Activated CD4-positive, alpha-beta T cell treated with anti-CD3 and anti-CD28 coated beads, Interleukin-2, amount 50 U/mL, for 16 hours (primary cell): Measurements from ENCODE around the gene S1PR1.
A peak's percentile ranks its signal among the peaks of the same experiment; 100 is the strongest.

Experiments used
- DNase-seq: peaks from one replicate; pipeline ENCODE4 v3.0.0-alpha.2; 2020

S1PR1 gene

DNA sequence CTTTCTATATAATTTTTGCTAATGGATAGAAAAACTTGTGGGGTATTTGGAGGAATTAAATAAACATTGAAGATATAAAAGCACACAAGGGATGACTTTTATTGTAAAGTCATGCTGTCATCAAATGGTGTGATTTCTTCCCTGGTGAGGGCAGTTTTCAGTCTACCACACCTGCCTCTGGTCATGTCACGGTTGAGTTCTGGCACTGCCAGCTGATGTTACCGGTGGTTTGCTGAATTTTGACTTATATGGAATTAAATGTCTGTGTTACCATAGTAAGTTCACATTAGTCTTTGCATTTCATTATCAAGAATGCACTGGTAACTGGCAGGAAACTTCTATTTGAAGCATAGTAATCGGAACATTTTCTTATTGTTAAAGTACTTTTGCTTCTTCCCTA is 13.4 kb downstream of the S1PR1 start:
- DNase-seq = no peak

DNA sequence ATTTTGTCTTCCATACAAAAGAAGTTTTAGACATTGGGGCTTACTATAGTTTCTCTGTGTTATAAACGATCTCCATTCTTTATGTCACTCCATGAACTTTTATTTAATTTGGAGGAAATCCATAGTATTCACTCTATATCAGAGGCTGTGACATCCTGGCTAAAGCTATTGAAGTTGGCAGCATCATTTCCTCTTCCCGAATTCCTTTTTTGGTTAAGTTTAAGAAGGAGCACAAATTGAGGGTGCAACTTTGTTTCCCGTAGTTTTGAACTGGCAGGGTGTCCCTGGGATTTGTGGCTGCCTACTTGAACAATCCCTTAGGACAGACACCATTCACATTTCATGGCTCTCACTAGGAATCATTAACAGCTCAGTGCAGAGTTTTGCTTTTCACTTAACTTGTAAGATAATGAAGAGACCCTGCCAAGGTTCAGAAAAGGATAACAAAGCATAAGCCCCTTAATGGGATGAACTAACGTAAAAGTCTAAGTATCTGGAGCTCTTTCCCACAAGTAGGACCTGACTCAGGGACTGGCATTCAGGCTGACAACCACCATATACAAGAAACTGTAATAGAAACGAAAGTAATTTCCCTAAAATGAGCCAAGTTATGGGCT is 13.9 kb downstream of the S1PR1 start:
- no peak for DNase-seq

DNA sequence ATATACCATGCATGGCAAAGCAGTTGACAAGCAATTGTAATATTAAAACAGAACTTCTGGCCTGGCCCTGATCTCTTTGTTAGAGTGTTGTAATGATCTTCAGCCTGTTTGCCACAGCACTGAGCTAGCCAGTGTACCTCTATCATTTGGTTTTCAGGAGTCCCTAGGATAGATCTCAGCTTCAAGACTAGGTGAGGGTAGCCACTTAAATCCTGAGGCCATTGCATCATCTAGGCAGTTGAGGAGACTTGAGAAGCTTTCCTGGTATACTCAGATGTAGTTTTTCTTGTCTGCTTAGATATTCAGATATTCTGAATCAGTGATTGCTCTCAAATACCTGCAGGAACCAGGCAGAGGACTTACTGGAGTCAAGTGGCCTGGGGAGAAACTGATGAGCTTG is 14.7 kb downstream of the S1PR1 start:
- no peak for DNase-seq

DNA sequence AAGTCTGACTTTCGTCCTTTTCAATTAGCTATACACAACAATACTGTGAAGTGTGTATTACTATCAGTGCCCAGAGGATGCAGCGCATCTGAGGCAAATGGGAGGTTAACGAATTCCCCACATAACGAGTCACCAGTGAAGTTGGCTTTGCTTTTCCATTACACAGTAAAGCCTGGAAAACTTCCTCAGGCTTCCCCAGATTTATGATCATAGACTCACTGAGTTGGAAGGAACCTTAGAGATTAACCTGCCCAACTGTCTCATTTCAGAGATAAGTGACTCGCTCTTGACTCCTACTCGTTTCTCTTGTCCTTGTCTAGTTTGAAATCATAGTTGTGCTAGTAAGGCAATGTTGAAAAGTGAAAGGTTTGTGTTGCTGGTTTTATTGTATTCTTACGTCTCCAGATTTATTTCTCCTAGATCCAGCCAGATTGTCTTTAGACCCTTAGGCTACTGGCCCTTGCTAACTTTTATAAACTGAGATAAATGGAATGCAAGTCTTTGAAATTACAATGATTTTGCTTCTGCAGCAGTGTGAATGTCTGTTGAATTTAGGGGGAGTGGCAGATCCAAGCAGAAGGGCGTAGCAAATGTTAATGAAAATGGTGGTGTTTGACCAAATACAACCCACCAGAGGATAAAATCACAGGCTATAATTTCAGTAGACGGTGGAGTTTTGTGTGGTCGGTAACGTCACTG is 17.3 kb downstream of the S1PR1 start:
- no peak for DNase-seq

DNA sequence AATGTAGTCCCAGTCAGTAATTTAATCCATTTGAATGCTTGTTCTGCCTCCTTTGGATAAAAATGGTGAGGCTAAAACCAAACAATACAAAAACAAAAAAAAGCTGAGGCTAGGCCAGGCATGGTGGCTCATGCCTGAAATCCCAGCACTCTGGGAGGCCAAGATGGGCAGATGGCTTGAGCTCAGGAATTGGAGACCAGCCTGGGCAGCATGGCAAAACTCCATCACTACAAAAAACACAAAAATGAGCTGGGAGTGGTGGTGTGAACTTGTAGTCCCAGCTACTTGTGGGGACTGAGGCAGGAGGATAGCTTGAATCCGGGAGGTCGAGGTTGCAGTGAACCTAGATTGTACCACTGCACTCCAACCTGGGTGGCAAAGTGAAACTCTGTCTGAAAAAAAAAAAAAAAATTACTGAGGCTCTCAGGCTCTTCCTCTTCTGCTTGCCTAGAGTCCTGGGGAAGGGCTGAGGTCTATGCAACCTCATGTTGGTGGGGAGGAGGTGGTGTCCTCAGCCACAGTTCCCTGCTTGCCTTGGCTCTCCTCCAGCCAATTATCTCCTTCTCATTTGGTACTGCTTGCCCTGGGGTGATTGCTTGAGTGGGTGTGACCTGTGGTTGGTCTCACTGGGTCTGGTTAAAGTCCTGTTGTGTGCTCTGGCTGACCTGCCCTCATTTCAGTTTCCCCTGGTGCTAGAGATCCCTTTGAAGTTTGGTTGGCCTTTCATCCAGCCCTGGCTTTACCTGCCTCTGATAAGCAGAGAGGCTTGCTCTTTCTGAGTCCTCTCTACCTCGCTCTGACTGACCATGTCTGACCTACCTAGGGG is 20.9 kb downstream of the S1PR1 start:
- no peak for DNase-seq

DNA sequence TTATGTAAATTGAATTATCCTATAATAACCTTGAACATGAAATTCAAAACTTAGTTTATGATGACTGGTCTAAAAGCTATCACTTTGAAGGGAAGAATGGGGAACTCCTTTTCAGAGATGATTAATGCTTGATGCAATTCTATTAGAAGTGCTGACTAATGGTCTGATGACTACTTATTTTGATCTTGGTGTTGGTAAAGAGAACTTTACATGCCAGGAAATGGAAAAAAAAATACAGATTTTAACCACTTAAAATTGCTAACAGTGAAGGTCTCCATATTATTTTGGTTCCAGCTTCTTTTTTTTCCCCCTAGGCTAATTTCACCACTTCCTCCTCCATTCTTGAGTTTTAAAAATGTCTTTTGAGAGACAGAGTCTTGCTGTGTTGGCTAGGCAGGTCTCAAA is 22.9 kb downstream of the S1PR1 start:
- DNase-seq = peak; percentile 47

DNA sequence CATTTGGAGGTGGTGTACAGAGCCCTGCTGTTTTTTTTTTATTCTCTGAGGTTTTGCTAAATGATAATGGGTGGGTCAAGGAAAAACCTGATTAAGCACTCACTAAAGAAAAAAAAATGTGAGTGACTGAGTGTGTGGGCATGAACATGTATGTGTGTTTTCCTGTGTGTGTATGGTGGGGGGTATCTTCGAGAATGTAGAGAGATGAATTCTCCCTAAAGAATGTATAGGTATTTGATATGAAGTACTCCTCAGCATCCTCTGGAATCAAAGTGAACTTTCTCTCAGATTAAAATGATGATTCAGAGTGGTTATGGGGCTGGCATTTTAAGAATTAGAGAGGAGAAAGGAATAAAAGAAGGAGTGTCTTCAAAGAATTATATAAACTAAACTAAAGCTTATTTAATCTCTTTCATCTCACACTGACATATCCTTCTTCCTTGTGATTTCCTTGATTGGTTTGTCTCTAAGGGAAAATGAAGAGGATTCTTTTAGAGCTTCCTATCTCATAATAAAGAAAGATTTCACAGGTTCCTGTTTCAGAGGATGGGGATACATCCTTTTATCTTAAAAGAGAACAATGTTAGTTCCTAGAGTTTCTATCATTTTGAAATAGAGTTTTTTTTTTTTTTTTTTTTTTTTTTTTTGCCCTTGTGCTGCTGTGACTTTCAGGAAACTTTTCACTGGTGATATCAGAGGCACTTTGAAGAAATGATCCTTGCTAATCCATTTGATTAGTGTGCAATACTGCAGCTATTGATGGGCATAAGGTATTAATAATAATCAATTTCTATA is 23.9 kb downstream of the S1PR1 start:
- no peak for DNase-seq

DNA sequence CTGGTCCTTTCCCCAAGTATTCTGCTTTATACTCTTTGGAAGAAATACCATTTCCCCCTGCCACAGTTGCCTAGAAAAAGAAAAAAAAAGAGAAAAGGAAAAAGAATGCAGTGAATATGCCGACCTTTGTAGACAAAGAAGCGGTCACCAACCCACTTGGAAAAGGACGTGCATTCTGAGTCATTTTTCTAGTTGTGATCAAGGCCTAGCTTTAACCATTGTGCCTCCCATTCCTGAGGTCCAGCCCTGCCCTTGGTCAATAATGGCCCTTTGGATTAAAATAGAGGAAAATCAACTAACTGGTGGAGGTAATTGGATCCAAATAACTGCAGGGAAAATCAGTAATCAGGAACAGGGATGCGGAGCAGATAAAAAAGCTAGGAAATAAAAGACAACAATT is 24.8 kb downstream of the S1PR1 start:
- no peak for DNase-seq

DNA sequence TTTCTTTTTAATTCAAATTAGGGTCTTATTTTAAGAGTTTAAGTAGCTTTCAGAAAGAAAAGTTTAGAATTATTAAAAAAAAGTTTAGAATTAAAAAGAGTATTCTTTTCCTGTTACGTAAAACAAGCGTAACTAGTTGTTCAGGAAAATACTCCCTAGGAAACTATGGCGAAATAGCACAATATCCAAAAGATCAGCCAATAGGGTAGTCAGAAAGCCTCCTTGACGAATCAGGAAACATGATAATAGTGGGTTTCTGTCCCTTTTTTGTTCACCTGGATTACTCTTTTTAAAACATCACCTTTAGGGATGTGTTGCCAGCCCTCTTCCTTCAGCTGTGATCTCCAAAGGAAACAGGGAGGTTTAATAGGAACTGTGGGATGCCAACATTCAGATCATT is 25.2 kb downstream of the S1PR1 start:
- DNase-seq = no peak

DNA sequence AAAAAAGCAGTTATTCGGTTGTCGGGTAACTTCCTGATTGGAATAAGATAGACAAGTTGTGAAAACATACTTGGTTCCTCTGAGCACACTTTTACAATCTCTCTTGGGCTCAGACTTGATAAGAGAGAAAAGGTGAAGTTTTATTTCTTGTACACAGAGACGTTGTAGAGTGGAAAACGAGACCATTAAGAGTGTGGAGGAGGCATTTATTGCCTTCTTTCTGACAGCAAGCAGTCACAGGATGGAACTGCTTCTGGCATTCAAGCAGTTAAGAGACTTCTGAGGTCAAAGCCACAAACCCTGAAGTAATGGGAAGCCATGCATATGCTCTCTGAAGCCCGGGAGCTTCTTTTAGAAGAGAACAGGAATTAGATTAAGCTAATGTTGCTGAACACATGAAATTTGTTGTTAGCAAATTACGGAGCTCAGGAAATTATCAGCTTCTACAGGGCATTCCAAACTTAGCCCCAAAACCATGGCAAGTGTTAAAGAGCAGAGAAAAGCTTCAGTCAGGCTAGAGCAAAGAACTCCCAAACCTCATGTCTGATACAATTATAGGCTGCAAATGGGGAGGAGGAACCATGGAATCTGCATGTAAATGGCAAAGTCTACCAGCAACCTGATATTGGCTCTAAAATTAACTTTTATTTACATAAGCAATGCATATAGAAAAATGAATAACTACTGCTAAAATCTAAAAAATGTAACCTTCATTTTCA is 26.0 kb downstream of the S1PR1 start:
- no peak for DNase-seq

DNA sequence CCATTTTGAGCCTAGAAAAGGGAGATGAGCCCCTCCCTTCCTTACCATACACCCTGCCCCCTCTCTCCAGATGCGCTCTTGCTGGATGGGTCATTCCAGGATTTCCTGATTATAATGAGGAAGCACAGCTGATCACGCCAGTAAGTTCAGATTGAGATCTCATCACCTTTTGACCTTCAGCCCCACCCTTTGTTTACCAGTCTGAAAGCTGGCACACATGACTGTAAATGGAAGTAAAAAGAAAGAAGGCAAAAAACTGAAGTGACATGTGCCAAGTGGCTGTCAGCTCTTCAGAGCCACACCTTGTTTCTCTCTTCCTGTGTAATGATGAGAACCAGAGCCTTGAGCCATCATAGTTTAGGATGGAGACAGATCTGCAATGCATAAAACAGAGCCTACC is 27.9 kb downstream of the S1PR1 start:
- no peak for DNase-seq

DNA sequence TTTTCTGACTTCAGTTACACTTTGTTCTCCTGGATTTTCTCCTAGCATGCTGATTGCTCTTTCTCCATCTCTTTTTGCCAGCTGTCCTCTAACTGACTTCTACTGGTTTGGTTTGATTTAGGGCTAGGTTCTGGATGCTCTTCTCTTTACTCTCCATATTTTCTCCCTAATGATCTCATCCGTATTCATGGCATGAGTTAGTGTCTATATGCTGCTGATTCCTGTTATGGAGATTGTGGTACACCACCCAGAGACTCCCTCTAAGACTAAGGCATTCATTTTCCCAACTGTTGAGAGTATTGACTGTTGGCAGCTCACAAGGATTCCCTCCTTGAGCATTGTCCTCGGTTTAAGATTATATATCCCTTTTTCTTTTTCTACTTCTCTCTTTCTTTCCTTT is 28.9 kb downstream of the S1PR1 start:
- DNase-seq = no peak

DNA sequence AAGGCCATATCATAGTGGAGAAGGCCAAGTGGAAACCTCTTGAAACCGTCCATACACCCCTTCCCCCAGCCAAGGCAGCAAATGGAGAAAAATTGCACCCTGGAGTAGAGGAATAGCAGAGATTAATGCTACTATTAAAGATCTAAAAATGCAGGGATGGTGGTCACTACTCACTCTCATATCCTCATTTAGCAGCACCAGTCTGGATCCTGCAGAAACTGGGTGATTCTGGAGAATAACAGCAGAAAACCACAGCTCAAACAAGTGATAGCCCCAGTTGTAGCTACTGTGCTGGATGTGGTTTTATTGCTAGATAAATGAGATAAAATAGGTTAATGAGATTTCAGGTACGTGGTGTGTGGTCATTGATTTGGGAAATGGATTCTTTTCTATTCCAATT is 30.3 kb downstream of the S1PR1 start:
- DNase-seq = no peak

DNA sequence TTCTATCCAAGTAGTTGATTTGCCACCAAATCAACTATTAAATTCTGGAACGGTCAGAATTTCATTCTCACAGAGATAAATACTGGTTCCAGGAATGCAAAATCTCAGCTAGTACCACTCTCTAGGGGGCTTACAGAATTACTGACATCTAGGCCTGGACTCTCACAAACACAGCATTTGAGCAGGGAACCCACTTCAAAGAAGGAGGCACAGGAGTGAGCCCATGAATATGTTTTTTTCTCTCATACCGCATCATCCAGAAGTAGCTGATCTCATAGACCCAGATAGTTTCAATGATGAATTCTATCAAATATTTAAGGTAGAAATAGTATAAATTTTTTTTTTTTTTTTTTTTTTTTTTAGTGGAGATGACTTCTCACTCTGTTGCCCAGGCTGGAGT is 32.1 kb downstream of the S1PR1 start:
- DNase-seq = no peak

DNA sequence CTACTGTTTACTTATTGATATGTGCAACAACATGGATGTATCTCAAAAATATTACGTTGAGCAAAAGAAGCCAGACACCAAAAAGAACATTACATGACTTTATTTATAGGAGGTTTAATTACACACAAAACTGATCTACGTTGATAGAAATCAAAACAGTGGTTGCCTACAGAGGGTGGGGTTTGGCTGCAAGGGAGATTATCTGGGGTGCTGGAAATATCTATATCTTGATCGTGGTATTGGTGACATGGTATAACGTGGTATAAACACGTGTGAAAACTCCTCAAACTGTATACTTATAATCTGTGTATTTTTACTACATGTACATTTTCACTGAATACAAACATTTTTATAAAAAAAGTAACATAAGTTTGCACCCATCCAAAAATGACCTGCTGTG is 38.9 kb downstream of the S1PR1 start:
- no peak for DNase-seq

DNA sequence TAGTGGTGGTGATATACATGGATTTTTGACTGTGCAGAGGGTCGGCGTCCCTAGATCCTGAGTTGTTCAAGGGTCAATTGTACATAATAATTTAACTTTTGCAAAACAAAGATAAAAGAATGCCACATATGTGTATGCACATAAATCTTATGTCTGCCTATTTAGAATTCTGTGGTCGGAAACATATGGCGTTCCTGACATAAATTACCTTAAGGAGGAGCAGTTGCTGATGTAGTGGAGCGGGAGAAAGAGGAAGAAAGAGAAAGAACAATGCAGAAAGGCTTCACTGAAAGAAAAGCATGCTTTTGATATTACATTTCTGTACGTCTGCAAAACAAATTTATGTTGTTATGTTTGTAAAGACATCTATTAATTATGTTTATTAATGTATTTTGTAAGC is 40.0 kb downstream of the S1PR1 start:
- DNase-seq = no peak

DNA sequence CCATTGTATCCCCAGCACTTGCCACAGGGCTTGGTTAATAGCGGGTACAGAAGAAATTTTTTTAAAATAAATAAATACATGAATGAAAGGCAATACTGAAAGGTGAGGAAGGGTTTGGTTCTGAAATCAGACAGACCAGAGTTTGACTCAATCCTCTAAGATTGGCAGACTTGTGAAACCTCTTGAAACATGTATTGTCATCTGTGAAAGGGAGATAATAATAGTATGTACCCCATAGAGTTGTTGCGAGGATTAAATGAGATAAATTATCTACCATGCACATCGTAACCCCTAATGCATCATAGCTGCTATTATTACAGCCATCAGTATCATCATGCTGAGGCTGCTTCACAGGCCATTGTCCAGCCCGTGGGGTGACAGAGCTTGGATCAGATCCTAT is 41.4 kb downstream of the S1PR1 start:
- no peak for DNase-seq

DNA sequence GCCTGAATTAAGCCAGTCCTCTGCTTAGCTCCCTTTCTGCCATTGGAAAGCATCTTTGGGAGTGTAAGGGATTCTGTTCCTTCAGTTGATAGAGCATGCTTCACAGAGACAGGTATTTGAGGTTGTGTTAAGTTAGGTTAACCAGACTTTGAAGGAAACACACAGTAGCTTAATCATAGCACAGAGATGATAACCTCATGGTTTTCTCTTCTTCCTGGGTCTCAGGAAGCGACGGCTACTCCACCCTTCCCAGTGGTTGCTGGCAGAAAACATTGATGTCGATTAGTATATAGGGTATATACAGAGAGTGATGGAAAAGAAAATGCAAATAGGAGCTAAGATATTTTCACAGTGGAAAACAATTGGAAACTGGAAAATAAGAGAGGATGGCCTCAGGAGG is 42.0 kb downstream of the S1PR1 start:
- DNase-seq = no peak

DNA sequence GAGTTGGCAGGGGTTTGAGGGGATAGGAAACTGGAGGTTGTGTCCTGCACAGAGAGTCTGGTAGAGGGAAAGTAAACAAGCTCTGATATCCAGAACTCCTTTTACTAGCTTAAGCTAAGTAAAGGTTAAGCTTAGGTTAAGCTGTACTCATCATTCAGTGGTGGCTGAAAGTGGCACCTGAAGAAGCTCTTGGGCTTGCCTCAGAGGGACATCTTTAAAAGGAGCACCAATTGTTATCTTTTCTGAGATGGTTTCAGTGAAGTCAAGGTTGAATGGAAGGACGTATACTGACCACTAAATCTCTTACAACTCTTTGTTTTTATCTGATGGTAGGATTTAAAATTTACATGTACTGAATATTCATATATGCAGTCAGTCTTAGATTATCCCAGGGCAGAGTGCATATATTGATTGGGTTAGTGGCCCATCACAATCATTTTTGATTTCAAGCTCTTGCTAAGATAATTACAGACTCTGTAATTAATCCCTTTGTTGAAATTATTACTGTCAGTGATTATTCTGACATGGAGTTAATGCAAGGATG is 43.3 kb downstream of the S1PR1 start:
- no peak for DNase-seq

DNA sequence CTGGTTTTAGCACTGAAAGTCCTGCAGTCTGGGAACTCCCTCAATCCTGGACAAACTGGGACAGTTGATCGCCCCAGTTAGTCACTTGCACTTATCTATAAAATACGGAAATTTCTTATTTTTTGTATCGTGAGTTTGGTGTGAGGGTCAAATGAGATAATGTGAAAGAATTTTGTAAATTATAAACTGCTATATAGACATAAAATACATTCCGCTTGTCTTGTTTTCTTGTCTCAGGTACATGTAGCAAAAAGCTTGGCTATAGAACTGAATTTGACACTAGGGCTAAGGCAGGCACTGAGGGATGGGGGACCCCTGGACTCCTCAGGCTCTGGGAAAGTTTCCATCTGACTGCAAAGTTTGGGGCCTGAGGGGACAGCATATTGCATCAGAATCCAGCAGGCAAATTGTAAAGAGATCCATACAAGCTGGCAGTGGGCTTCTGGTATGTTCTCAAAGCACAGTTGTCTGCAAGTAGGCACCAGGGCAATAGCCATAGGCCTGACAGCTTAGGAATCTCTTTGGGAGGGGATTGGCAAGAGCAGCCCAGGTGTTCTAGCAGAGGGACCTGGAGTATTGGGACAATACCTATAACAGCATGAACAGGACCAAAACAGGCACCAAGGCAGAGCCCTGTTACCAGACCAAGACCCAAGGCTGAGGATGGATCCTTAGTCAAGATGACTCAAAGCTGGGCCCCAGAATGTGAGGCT is 44.3 kb downstream of the S1PR1 start:
- no peak for DNase-seq

DNA sequence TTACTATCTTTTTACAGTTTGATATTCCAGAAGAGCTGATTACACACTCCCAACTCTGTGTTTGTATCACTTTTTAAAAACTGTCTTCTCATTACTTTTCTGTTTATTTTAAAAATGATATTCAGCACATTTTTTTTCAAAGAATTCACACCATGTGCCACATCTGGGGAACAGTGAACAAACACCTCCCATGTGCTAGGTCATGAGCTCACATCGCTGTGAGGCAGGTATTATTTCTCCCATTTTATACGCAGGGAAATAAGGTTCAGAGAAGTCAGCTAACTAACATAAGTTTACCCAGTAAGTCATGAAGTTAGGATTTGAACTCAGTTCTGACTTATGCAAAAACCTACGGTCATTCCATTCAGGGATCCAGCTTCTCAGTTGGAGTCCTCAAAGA is 44.9 kb downstream of the S1PR1 start:
- no peak for DNase-seq
